ENCODE measurements around the gene AQP2. TPM values are rescaled to one million over a fixed set of nuclear protein-coding genes. Genes with fewer than 3 reads are reported as not detected.

The AQP2 gene
- total and polyA plus RNA-seq, 2 experiments from 2014 or later: 0.71 to 1.4 TPM

GRCh38 chr12:49965836-49966235 is 15.3 kb downstream of the AQP2 start:
- Histone ChIP-seq H3K4me2 (no peak overlapping the region), H3K4me1 (ENCODE audit: insufficient read depth) (peaks cover 7% of the 10 kb centered on the region), H3K9me2 (replicated peaks; ENCODE audit: insufficient read depth) (no peaks in the 10 kb centered on the region), H3K79me2 (no peaks in the 10 kb centered on the region), H3K9me3 (ENCODE audit: low read depth) (no peaks in the 10 kb centered on the region), H3K27ac (no peak overlapping the region), H2AFZ (no peak overlapping the region), H4K20me1 (ENCODE audit: insufficient read depth, poor library complexity, severe bottlenecking) (no peaks in the 10 kb centered on the region), H3K27me3 (peaks cover 27% of the 10 kb centered on the region), H3K4me3 (no peak overlapping the region), H3K36me3 (replicated peaks; ENCODE audit: insufficient read depth, low read depth) (no peaks in the 10 kb centered on the region)
- DNase-seq (ENCODE audit: low spot score): no peak
- 83% methylated on average over 5 of the region's 6 CpGs for whole genome bisulfite sequencing (ENCODE audit: low lambda C conversion rate, missing lambda C conversion rate)
- TF ChIP-seq EZH2 (IDR thresholded peaks at IDR 0.05; ENCODE audit: borderline replicate concordance): no peak
- TF ChIP-seq EZH2phosphoT487 (IDR thresholded peaks at IDR 0.05; ENCODE audit: low read depth, severe bottlenecking, unreplicated experiment): no peak
- no peak for TF ChIP-seq CTCF (IDR thresholded peaks at IDR 0.05; ENCODE audit: poor library complexity)

- Histone ChIP-seq H3K27me3 (peaks cover 21% of the 10 kb centered on the region), H3K4me3 (no peak overlapping the region), H3K9me3 (ENCODE audit: low read depth) (no peaks in the 10 kb centered on the region), H2AFZ (no peak overlapping the region), H4K20me1 (ENCODE audit: insufficient read depth, poor library complexity, severe bottlenecking) (no peaks in the 10 kb centered on the region), H3K36me3 (replicated peaks; ENCODE audit: insufficient read depth, low read depth) (no peaks in the 10 kb centered on the region), H3K9me2 (replicated peaks; ENCODE audit: insufficient read depth) (no peaks in the 10 kb centered on the region), H3K27ac (no peak overlapping the region), H3K79me2 (no peaks in the 10 kb centered on the region), H3K4me2 (peak overlapping the region; percentile 93), H3K4me1 (ENCODE audit: insufficient read depth) (peaks cover 7% of the 10 kb centered on the region)
- DNase-seq (ENCODE audit: low spot score): no peak
- WGBS (ENCODE audit: low lambda C conversion rate, missing lambda C conversion rate): 41% methylated on average over 16 of the region's 16 CpGs
- TF ChIP-seq CTCF (IDR thresholded peaks at IDR 0.05; ENCODE audit: poor library complexity) (no peak), EZH2 (IDR thresholded peaks at IDR 0.05; ENCODE audit: borderline replicate concordance) (no peak), EZH2phosphoT487 (IDR thresholded peaks at IDR 0.05; ENCODE audit: low read depth, severe bottlenecking, unreplicated experiment) (no peak)
These were observed 16.0 kb downstream of the AQP2 start for GRCh38 chr12:49966511-49967041.

GRCh38 chr12:49967042-49967776 is 16.7 kb downstream of the AQP2 start:
- WGBS (ENCODE audit: low lambda C conversion rate, missing lambda C conversion rate): 4% methylated on average over 40 of the region's 40 CpGs
- no peaks in the 10 kb centered on the region for H3K9me2 ChIP-seq (replicated peaks; ENCODE audit: insufficient read depth)
- H3K79me2 ChIP-seq: no peaks in the 10 kb centered on the region
- H2AFZ ChIP-seq: peak overlapping the region; percentile 78
- TF ChIP-seq EZH2 (IDR thresholded peaks at IDR 0.05; ENCODE audit: borderline replicate concordance) (no peak), CTCF (IDR thresholded peaks at IDR 0.05; ENCODE audit: poor library complexity) (peak; percentile 78), EZH2phosphoT487 (IDR thresholded peaks at IDR 0.05; ENCODE audit: low read depth, severe bottlenecking, unreplicated experiment) (no peak)
- H3K4me3 ChIP-seq: peak overlapping the region; percentile 8
- peak; percentile 92 for DNase-seq (ENCODE audit: low spot score)
- H3K27ac ChIP-seq: no peak overlapping the region
- peaks cover 7% of the 10 kb centered on the region for H3K4me1 ChIP-seq (ENCODE audit: insufficient read depth)
- peak overlapping the region; percentile 93 for H3K4me2 ChIP-seq
- H4K20me1 ChIP-seq (ENCODE audit: insufficient read depth, poor library complexity, severe bottlenecking): no peaks in the 10 kb centered on the region
- H3K9me3 ChIP-seq (ENCODE audit: low read depth): no peaks in the 10 kb centered on the region
- no peaks in the 10 kb centered on the region for H3K36me3 ChIP-seq (replicated peaks; ENCODE audit: insufficient read depth, low read depth)
- H3K27me3 ChIP-seq: peaks cover 21% of the 10 kb centered on the region

Data from hepatocyte (in vitro differentiated cells).